K562 (cell line): ENCODE data around the gene RNU5D-1. TPM values are rescaled to one million over a fixed set of nuclear protein-coding genes. Genes with fewer than 3 reads are reported as not detected.

ENCODE experiments used
- CREB3L1 ChIP-seq: fragments of 450-650 bp; IDR thresholded peaks from 2 replicates; pipeline ENCODE4 v1.6.1; 2014; ENCODE audit warnings: low read depth, mild to moderate bottlenecking, moderate library complexity, borderline replicate concordance
- E2F1 ChIP-seq: sonication (generic); formaldehyde crosslinking; IDR thresholded peaks from 2 replicates; pipeline ENCODE4 v1.8.1; 2023; ENCODE audit warnings: mild to moderate bottlenecking, missing genetic modification reagents, moderate library complexity
- ELF2 ChIP-seq: fragments of 250-450 bp; sonication (Bioruptor Pico); IDR thresholded peaks from 2 replicates; pipeline ENCODE4 v1.5.0; 2021; ENCODE audit warnings: mild to moderate bottlenecking
- MGA ChIP-seq: fragments of 450-650 bp; IDR thresholded peaks from 2 replicates; pipeline ENCODE4 v1.6.1; 2016; ENCODE audit warnings: mild to moderate bottlenecking, moderate library complexity
- MTA1 ChIP-seq: fragments of 450-650 bp; IDR thresholded peaks from 2 replicates; pipeline ENCODE4 v1.6.1; 2017; ENCODE audit warnings: borderline replicate concordance
- ZNF263 ChIP-seq: sonication (generic); formaldehyde crosslinking; IDR thresholded peaks from 2 replicates; pipeline ENCODE4 v1.8.0; 2022; ENCODE audit warnings: mild to moderate bottlenecking, missing genetic modification reagents, borderline replicate concordance
- ZNF282 ChIP-seq: sonication (generic); formaldehyde crosslinking; IDR thresholded peaks from 2 replicates; pipeline ENCODE4 v1.8.1; 2023; ENCODE audit warnings: missing genetic modification reagents
- ZNF354B ChIP-seq: fragments of 250-450 bp; sonication (Bioruptor Pico); IDR thresholded peaks from 2 replicates; pipeline ENCODE4 v1.4.0; 2020
- ZNF449 ChIP-seq: fragments of 250-450 bp; sonication (Bioruptor Pico); IDR thresholded peaks from 2 replicates; pipeline ENCODE4 v1.8.0; 2022; ENCODE audit warnings: moderate library complexity, mild to moderate bottlenecking, inconsistent platforms
- ZNF717 ChIP-seq: fragments of 250-450 bp; sonication (Bioruptor Pico); IDR thresholded peaks from 2 replicates; pipeline ENCODE4 v1.5.0; 2021
- polyA plus RNA-seq, 8 experiments: library from polyadenylated mRNA; depleted of rRNA in 4 of 8; stranded (reverse) in 5 of 8; unstranded in 3 of 8; fragments of >200 nt; fragmentation: Nextera tagmentation in 2 of 8; fragmentation: Illumina TruSeq in 1 of 8; extraction: Ambion mirVana in 2 of 8; extraction: Trizol in 1 of 8; gene quantifications; 2 replicates each; pipeline versions ENCODE4 v1.2.1 to v1.2.3, GENCODE V29; 2011 to 2014; ENCODE audit warnings: inconsistent platforms in 1 of 8, missing spikeins in 1 of 8
- total RNA-seq, 7 experiments: library from RNA; depleted of rRNA in 6 of 7; stranded (reverse); fragments of >200 nt in 6 of 7; fragmentation: Illumina TruSeq in 2 of 7; extraction: Trizol in 2 of 7; gene quantifications; 2 replicates each; pipeline versions ENCODE4 v1.2.1 to v1.2.3, GENCODE V29; 2011 to 2021; ENCODE audit warnings: low replicate concordance in 1 of 7

Gene RNU5D-1
- total and polyA plus RNA-seq, 9 of the 15 experiments (the other 6 are each of a cell fraction or from before 2014, with no cell fraction given), result under 0.01 TPM; not detected in 8

- peak; percentile 97 for TF ChIP-seq E2F1
- TF ChIP-seq ZNF263 (CRISPR knock-in tag), result peak; percentile 57; the same call in 1 of the 2 replicates
- peak; percentile 100 for TF ChIP-seq ZNF717 (CRISPR knock-in tag)
- TF ChIP-seq ZNF282 (CRISPR knock-in tag), result no peak; the same call in 1 of the 2 replicates
- TF ChIP-seq ELF2, result peak; percentile 94
- TF ChIP-seq ZNF354B (CRISPR knock-in tag), result peak; percentile 94
- peak; percentile 37 for TF ChIP-seq ZNF449 (CRISPR knock-in tag)
- TF ChIP-seq CREB3L1, result peak; percentile 83
- peak; percentile 97 for TF ChIP-seq MGA
- TF ChIP-seq MTA1, result peak; percentile 67
These were observed 9.2 kb downstream of the RNU5D-1 start (continued) for GRCh38 chr1:44721485-44722361.
